ENCODE measurements around the gene CUL2. TPM values are rescaled to one million over a fixed set of nuclear protein-coding genes. Genes with fewer than 3 reads are reported as not detected.

The CUL2 gene
- total RNA-seq, 4 donors from 2014 or later, result 6.4 to 43.3 (median 25.3) TPM

GRCh38 chr10:34960983-34961382 lies 129.2 kb downstream of the CUL2 start:
- H3K36me3 ChIP-seq, result no peaks in the 10 kb centered on the region
- TF ChIP-seq CTCF (IDR thresholded peaks at IDR 0.05) (no peak), POLR2A (IDR thresholded peaks at IDR 0.05) (no peak)
- H3K4me1 ChIP-seq, result no peaks in the 10 kb centered on the region
- no peak overlapping the region for H3K4me3 ChIP-seq
- H3K9me3 ChIP-seq, result no peaks in the 10 kb centered on the region
- DNase-seq, result no peak
- intact Hi-C loops (cut with DNase I; ENCODE audit: low total_unique reads), result no loop called here
- H3K27ac ChIP-seq, result no peak overlapping the region
- no peaks in the 10 kb centered on the region for H3K27me3 ChIP-seq

- no peaks in the 10 kb centered on the region for H3K4me1 ChIP-seq
- no peak overlapping the region for H3K27ac ChIP-seq
- H3K36me3 ChIP-seq, result no peaks in the 10 kb centered on the region
- no peaks in the 10 kb centered on the region for H3K9me3 ChIP-seq
- intact Hi-C loops (cut with DNase I; ENCODE audit: low total_unique reads), result no loop called here
- no peak for DNase-seq
- TF ChIP-seq CTCF (IDR thresholded peaks at IDR 0.05), result no peak
- TF ChIP-seq POLR2A (IDR thresholded peaks at IDR 0.05), result no peak
- no peaks in the 10 kb centered on the region for H3K27me3 ChIP-seq
- no peak overlapping the region for H3K4me3 ChIP-seq
These were observed 130.4 kb downstream of the CUL2 start for GRCh38 chr10:34959786-34960185.

- no peaks in the 10 kb centered on the region for H3K9me3 ChIP-seq
- H3K36me3 ChIP-seq, result no peaks in the 10 kb centered on the region
- no peak overlapping the region for H3K4me3 ChIP-seq
- H3K4me1 ChIP-seq, result no peaks in the 10 kb centered on the region
- no peaks in the 10 kb centered on the region for H3K27me3 ChIP-seq
- DNase-seq, result no peak
- H3K27ac ChIP-seq, result no peak overlapping the region
- intact Hi-C loops (cut with DNase I; ENCODE audit: low total_unique reads), result no loop called here
- TF ChIP-seq CTCF (IDR thresholded peaks at IDR 0.05) (no peak), POLR2A (IDR thresholded peaks at IDR 0.05) (no peak)
These were observed 130.8 kb downstream of the CUL2 start for GRCh38 chr10:34959321-34959720.

Small RNA genes within 50 kb of the gene (microRNA-seq; reads per million reads assigned to microRNA genes)
- gene MIR3611 (ENCODE audit: borderline microRNAs expressed, borderline replicate concordance), result 3.4 reads per million

Small RNA genes within 50 kb of the gene (small RNA-seq; reads per million reads assigned to genes)
- gene MIR3611 (not detected), gene RNU7-77P (not detected)

Other genes with a start within 250 kb of the CUL2 start
- 100 to 1,000 TPM in 1 of 4 donors, 10 to 100 TPM in 3; 35.3 to 183 (median 57.0) TPM for gene CREM, start 36.5 kb upstream of the CUL2 start, total RNA-seq
- 10 to 100 TPM; 28.2 to 79.2 (median 46.2) TPM for gene CCNY, start 246.2 kb upstream of the CUL2 start, total RNA-seq